K562 (cell line): ENCODE data around the gene ELMO1. TPM values are rescaled to one million over a fixed set of nuclear protein-coding genes. Genes with fewer than 3 reads are reported as not detected.

ENCODE experiments used
- ATAC-seq: fragments of 200-7000 bp; cut with Tn5 transposase; 3 replicates; pipeline ENCODE4 v1.9.1; 2020; ENCODE audit warnings: moderate library complexity
- BruUV-seq: library from RNA; stranded (reverse); fragments of 400-500 nt; replicated peaks from 2 replicates; lab custom pipeline; 2021; lab: Mats Ljungman, UMichigan
- CTCF ChIA-PET: fragments of 300-600 bp; formaldehyde crosslinking; extraction: SDS; loops from one replicate; lab custom pipeline; 2021; ENCODE audit warnings: low intra/inter-chr PET ratio; lab: Yijun Ruan, JAX
- POLR2A ChIA-PET: fragments of 300-600, 350-650 bp; sonication (Branson Sonifier 250); formaldehyde crosslinking; extraction: SDS; loops from one replicate; lab custom pipeline; 2021; ENCODE audit warnings: antibody characterized with exemption, inconsistent platforms; lab: Yijun Ruan, JAX
- DNase-seq, 4 experiments: peaks; one replicate each; pipeline versions ENCODE4 v3.0.0 to v3.0.0-alpha.2; 2011 to 2018; ENCODE audit warnings: low spot score in 3 of 4, mixed read lengths in 3 of 4; ENCODE audit errors: extremely low read depth in 1 of 4
- FAIRE-seq: peaks from 2 replicates; lab custom pipeline; 2011; peaks lifted over from hg19 to GRCh38; lab: Jason Lieb, UNC
- H2AFZ ChIP-seq: 2 replicates; pipeline ENCODE4 v1.6.0; 2011; ENCODE audit warnings: low read depth, low read length, control low read depth, inconsistent platforms
- H3K27ac ChIP-seq: fragments of 200-600 bp; 3 replicates; pipeline ENCODE4 v1.8.0; 2011; ENCODE audit warnings: low read depth, mild to moderate bottlenecking, control low read depth, inconsistent platforms, low read length, moderate library complexity, mixed read lengths; ENCODE audit errors: extremely low read depth
- H3K27me3 ChIP-seq, 2 experiments: fragments of 300-600 bp in 1 of 2; 2 replicates in 1 of 2; 3 replicates in 1 of 2; pipeline versions ENCODE4 v1.6.0 to v1.8.0; 2011; ENCODE audit warnings: inconsistent platforms in 2 of 2, low read length in 2 of 2, mild to moderate bottlenecking in 1 of 2, mixed read lengths in 1 of 2, moderate library complexity in 1 of 2; ENCODE audit not compliant: control insufficient read depth in 2 of 2, insufficient read depth in 2 of 2
- H3K36me3 ChIP-seq: fragments of 300-600 bp; 3 replicates; pipeline ENCODE4 v1.8.0; 2011; ENCODE audit warnings: mild to moderate bottlenecking, low read length, inconsistent platforms; ENCODE audit not compliant: control insufficient read depth, insufficient read depth
- H3K4me1 ChIP-seq, 2 experiments: fragments of 200-600 bp in 1 of 2; replicated peaks in 1 of 2; 2 replicates in 1 of 2; 3 replicates in 1 of 2; pipeline versions ENCODE4 v1.5.1 to v1.8.0; 2011; ENCODE audit warnings: inconsistent platforms in 2 of 2, low read length in 2 of 2, mild to moderate bottlenecking in 1 of 2, mixed read lengths in 1 of 2, moderate library complexity in 1 of 2; ENCODE audit not compliant: control insufficient read depth in 2 of 2, insufficient read depth in 2 of 2
- H3K4me2 ChIP-seq: 2 replicates; pipeline ENCODE4 v1.6.1; 2011; ENCODE audit warnings: low read length, control low read depth, inconsistent platforms, mixed read lengths; ENCODE audit not compliant: insufficient read depth
- H3K4me3 ChIP-seq: fragments of 200-600 bp; sonication (generic), shearing (Covaris generic); 2 replicates; pipeline ENCODE4 v1.5.1; 2016; ENCODE audit warnings: control low read depth, inconsistent platforms
- H3K79me2 ChIP-seq: fragments of 200-600 bp; 3 replicates; pipeline ENCODE4 v1.8.0; 2011; ENCODE audit warnings: low read length, inconsistent platforms; ENCODE audit not compliant: control insufficient read depth, insufficient read depth
- H3K9ac ChIP-seq, 2 experiments: 2 replicates each; pipeline versions ENCODE4 v1.6.0 to v1.6.1; 2011; ENCODE audit warnings: low read depth in 2 of 2, low read length in 2 of 2, control low read depth in 1 of 2, inconsistent platforms in 1 of 2, mild to moderate bottlenecking in 1 of 2, mixed read lengths in 1 of 2; ENCODE audit not compliant: insufficient read depth in 1 of 2
- H3K9me1 ChIP-seq: one replicate; pipeline ENCODE4 v1.6.0; 2011; ENCODE audit warnings: inconsistent platforms, mild to moderate bottlenecking, low read length, moderate library complexity; ENCODE audit not compliant: control insufficient read depth, insufficient read depth
- H3K9me3 ChIP-seq: replicated peaks from 2 replicates; pipeline ENCODE4 v1.5.1; 2011; ENCODE audit warnings: low read depth, low read length, inconsistent platforms; ENCODE audit not compliant: control insufficient read depth, insufficient read depth
- H4K20me1 ChIP-seq: replicated peaks from 2 replicates; pipeline ENCODE4 v1.6.1; 2011; ENCODE audit warnings: low read length, inconsistent platforms, mixed read lengths; ENCODE audit not compliant: control insufficient read depth, insufficient read depth
- BRF2 ChIP-seq: IDR thresholded peaks from 3 replicates; pipeline ENCODE4 v1.6.1; 2011; ENCODE audit warnings: borderline replicate concordance, mild to moderate bottlenecking; ENCODE audit not compliant: insufficient read length, insufficient read depth
- CEBPG ChIP-seq, 3 experiments: fragments of 200-800 bp in 1 of 3; sonication (Bioruptor generic) in 1 of 3; sonication (generic) in 1 of 3; formaldehyde crosslinking in 1 of 3; IDR thresholded peaks in 2 of 3; conservative IDR thresholded peaks in 1 of 3; 2 replicates each; pipeline versions ENCODE4 v1.6.1 to v1.8.0; 2016 to 2022; ENCODE audit warnings: missing compliant biosample characterization in 2 of 3, missing genetic modification characterization in 2 of 3, mild to moderate bottlenecking in 1 of 3, missing genetic modification reagents in 1 of 3
- DEAF1 ChIP-seq: fragments of 450-650 bp; formaldehyde crosslinking; IDR thresholded peaks from 2 replicates; pipeline ENCODE4 v1.4.0; 2020; ENCODE audit warnings: mild to moderate bottlenecking, moderate library complexity
- MAX ChIP-seq: sonication (generic); formaldehyde crosslinking; IDR thresholded peaks from 2 replicates; pipeline ENCODE4 v1.9.0; 2022; ENCODE audit warnings: mild to moderate bottlenecking, missing genetic modification reagents
- MXD1 ChIP-seq: fragments of 250-450 bp; sonication (Bioruptor Pico); IDR thresholded peaks from 2 replicates; pipeline ENCODE4 v1.8.0; 2021; ENCODE audit warnings: borderline replicate concordance, mild to moderate bottlenecking, moderate library complexity; ENCODE audit not compliant: poor library complexity, severe bottlenecking
- NR2F6 ChIP-seq: fragments of 450-650 bp; formaldehyde crosslinking; IDR thresholded peaks from 2 replicates; pipeline ENCODE4 v1.4.0; 2020; ENCODE audit warnings: mild to moderate bottlenecking
- SMAD3 ChIP-seq: fragments of 450-650 bp; formaldehyde crosslinking; conservative IDR thresholded peaks from 2 replicates; pipeline ENCODE4 v1.4.0; 2020; ENCODE audit warnings: mild to moderate bottlenecking
- STAG1 ChIP-seq: sonication (generic); formaldehyde crosslinking; IDR thresholded peaks from 2 replicates; pipeline ENCODE4 v1.5.0; 2020; ENCODE audit warnings: missing genetic modification reagents, borderline replicate concordance
- STAT5A ChIP-seq: IDR thresholded peaks from 2 replicates; pipeline ENCODE4 v1.6.1; 2012; ENCODE audit warnings: low read length, inconsistent platforms, borderline replicate concordance
- ZBTB43 ChIP-seq: sonication (generic); formaldehyde crosslinking; IDR thresholded peaks from 2 replicates; pipeline ENCODE4 v1.8.0; 2023; ENCODE audit warnings: mild to moderate bottlenecking, missing genetic modification reagents
- ZNF197 ChIP-seq: fragments of 200-800 bp; sonication (Bioruptor generic); IDR thresholded peaks from 2 replicates; pipeline ENCODE4 v1.6.1; 2016; ENCODE audit warnings: low read depth, missing genetic modification characterization, missing compliant biosample characterization
- ZNF280B ChIP-seq: fragments of 250-450 bp; sonication (Bioruptor Pico); IDR thresholded peaks from 2 replicates; pipeline ENCODE4 v1.5.1; 2021; ENCODE audit warnings: mild to moderate bottlenecking
- ZNF717 ChIP-seq: fragments of 250-450 bp; sonication (Bioruptor Pico); IDR thresholded peaks from 2 replicates; pipeline ENCODE4 v1.5.0; 2021
- WGBS: fragments of 100-300 bp; shearing (Covaris generic); methylation state at CpG from one replicate; pipeline ENCODE4 v1.1.6; 2016; ENCODE audit warnings: low coverage, mixed read lengths; ENCODE audit not compliant: insufficient coverage; ENCODE audit errors: missing lambda C conversion rate; 5-methylcytosine and 5-hydroxymethylcytosine counted together
- in situ Hi-C: fragments of 300-500 bp; cut with MboI; formaldehyde crosslinking; loops from 4 replicates; pipeline ENCODE4 v1.15.0; 2018; ENCODE audit warnings: inconsistent platforms, mixed read lengths
- intact Hi-C: fragments of 100-400 bp; cut with micrococcal nuclease; formaldehyde crosslinking; loops from 2 replicates; pipeline ENCODE4 v1.14.2; 2022
- polyA plus RNA-seq, 8 experiments: library from polyadenylated mRNA; depleted of rRNA in 4 of 8; stranded (reverse) in 5 of 8; unstranded in 3 of 8; fragments of >200 nt; fragmentation: Nextera tagmentation in 2 of 8; fragmentation: Illumina TruSeq in 1 of 8; extraction: Ambion mirVana in 2 of 8; extraction: Trizol in 1 of 8; gene quantifications; 2 replicates each; pipeline versions ENCODE4 v1.2.1 to v1.2.3, GENCODE V29; 2011 to 2014; ENCODE audit warnings: inconsistent platforms in 1 of 8, missing spikeins in 1 of 8
- total RNA-seq, 7 experiments: library from RNA; depleted of rRNA in 6 of 7; stranded (reverse); fragments of >200 nt in 6 of 7; fragmentation: Illumina TruSeq in 2 of 7; extraction: Trizol in 2 of 7; gene quantifications; 2 replicates each; pipeline versions ENCODE4 v1.2.1 to v1.2.3, GENCODE V29; 2011 to 2021; ENCODE audit warnings: low replicate concordance in 1 of 7

ELMO1 gene
- total and polyA plus RNA-seq, 9 of the 15 experiments (the other 6 are each of a cell fraction or from before 2014, with no cell fraction given): 0.36 to 7.2 (median 3.6) TPM

- no peak for FAIRE-seq
- Histone ChIP-seq H3K27ac (no peak overlapping the region), H2AFZ (no peak overlapping the region), H3K9me1 (no peaks in the 10 kb centered on the region), H3K9ac (no peak overlapping the region), H3K4me2 (no peak overlapping the region), H3K27me3 (no peaks in the 10 kb centered on the region), H3K4me1 (no peaks in the 10 kb centered on the region), H3K36me3 (no peaks in the 10 kb centered on the region), H4K20me1 (no peaks in the 10 kb centered on the region), H3K4me3 (no peak overlapping the region), H3K79me2 (no peaks in the 10 kb centered on the region), H3K9me3 (no peaks in the 10 kb centered on the region)
- intact Hi-C loops (no loop called here), in situ Hi-C loops (no loop called here)
- no peak for ATAC-seq
- no peak for DNase-seq
- no TSS peak for BruUV-seq
- CTCF ChIA-PET: no interaction called here
- 0% methylated on average over 5 of the region's 5 CpGs for WGBS
- POLR2A ChIA-PET: interaction anchor here (1.0 kb wide), 1 partner anchor 9 kb away, joined by 3 read pairs; no protein-coding TSS in a partner anchor
- no peak for TF ChIP-seq ZNF280B
- no peak for TF ChIP-seq BRF2
- no peak for TF ChIP-seq CEBPG (CRISPR knock-in tag; IDR thresholded peaks at IDR 0.05)
- TF ChIP-seq CEBPG (tag; conservative IDR thresholded peaks at IDR 0.05 in 1 of 2, IDR thresholded peaks at IDR 0.05 in 1 of 2): no peak
- TF ChIP-seq ZNF197 (CRISPR knock-in tag): no peak
- TF ChIP-seq MAX (CRISPR knock-in tag): no peak
- TF ChIP-seq ZBTB43 (CRISPR knock-in tag): no peak
- TF ChIP-seq NR2F6 (CRISPR knock-in tag): no peak
- TF ChIP-seq SMAD3 (CRISPR knock-in tag): no peak
- TF ChIP-seq STAT5A: no peak
- TF ChIP-seq MXD1: no peak
- TF ChIP-seq STAG1 (CRISPR knock-in tag): no peak
- no peak for TF ChIP-seq ZNF717 (CRISPR knock-in tag)
- no peak for TF ChIP-seq DEAF1 (CRISPR knock-in tag)
These were observed 596.6 kb downstream of the ELMO1 start for GRCh38 chr7:36852017-36852416.
